Fibroblast of skin of right biceps (primary cell): ENCODE data around the gene VMAC.
"Not testable (repeated sequence)": the region's sequence is repeated elsewhere in the genome, so short reads cannot be mapped to it uniquely, and the experiment has no call there.

Experiments
- DNase-seq: peaks from one replicate; pipeline ENCODE4 v3.0.0-alpha.2; 2013

VMAC gene, protein sequence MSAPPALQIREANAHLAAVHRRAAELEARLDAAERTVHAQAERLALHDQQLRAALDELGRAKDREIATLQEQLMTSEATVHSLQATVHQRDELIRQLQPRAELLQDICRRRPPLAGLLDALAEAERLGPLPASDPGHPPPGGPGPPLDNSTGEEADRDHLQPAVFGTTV

GRCh38 chr19:5904352-5905113, at the start of gene VMAC:
VMAC (plus strand) TSS chr19:5904872; CDS start chr19:5904891, 19 bp downstream.
- peak; percentile 100 for DNase-seq

DNA sequence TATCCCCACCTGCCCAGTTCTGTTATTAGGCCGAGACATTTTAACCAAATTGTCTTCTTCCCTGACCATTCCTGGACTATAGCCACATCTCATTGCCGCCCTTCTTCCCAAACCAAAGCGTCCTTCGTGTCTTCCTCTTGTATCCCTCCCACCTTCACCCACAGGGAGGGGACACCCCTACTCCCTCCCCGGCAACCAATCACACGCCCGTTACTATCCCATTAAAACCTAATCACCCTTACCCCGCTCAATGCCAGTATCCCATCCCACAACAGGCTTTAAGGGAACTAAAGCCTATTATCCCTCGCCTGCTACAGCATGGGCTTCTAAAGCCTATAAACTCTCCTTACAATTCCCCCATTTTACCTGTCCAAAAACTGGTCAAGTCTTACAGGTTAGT, 49.5 kb upstream of the VMAC start:
- DNase-seq: not testable (repeated sequence)

GRCh38 chr19:5857203-5858081, 47.2 kb upstream of the VMAC start:
- DNase-seq: no peak

- DNase-seq: no peak
Observed at GRCh38 chr19:5863030-5863665, 41.5 kb upstream of the VMAC start.

DNA sequence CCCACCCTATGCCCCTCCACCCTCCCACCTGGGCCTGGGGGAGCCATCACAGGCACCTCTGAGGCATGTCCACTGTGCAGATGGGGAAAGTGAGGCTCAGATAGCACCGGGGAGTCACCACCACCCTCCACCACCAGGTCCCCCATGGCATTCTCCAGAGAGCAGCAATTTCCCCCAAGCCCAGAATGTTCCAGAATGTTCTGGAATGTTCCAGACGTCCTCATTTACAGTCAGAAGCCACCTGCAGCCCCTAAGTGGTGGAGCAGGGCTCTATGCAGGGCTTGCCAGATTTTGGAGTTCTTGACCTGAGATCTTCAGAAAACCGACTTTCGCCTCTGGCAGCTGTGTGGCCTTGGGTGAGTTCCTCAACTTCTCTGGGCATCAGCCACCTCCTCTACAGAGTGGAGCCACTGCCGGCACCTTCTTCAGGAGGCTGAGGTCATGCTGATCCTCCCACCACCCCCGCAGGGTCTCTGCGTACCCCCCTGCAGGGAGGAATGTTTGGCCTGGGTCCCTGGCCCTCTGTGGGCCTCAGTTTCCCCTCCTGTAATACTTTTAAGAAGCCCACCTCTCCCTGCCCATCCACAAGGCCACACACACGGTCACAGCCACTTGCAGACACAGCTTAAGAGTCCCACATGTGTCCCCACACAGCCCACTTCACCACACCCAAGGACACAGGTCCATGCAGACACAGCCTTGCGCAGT, 40.5 kb upstream of the VMAC start:
- DNase-seq: no peak

DNA sequence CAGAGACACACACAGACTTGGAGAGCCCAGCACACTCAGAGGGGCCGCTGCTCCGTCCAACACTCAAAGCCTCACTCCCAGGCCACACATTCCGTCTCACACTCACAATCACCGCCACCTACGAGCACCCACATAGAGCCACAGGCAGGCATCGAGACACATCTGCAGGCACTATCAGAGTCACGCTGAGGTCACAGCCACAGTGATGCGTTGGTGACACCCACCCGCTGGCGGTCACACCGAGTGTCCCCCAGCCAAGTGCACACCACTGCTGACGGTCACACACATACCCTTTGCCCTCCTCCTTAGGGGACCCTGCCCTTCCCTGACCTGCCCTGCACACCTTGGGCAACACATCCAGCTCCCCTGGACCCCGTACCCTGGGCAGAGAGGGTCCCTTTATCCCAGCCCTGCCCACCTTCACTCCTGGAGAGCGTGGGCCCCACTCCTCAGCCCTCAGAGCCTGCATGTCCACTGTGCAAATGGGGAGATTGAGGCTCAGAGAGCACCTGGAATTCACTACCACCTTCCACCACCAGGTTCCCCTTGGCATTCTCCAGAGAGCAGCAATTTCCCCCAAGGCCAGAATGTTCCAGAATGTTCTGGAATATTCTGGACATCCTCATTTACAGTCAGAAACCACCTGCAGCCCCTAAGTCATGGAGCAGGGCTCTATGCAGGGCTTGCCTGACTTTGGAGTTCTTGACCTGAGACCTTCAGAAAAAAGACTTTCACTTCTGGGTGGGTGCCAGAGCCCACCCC, 39.8 kb upstream of the VMAC start:
- DNase-seq: no peak

GRCh38 chr19:5865772-5866171, 38.9 kb upstream of the VMAC start:
- DNase-seq: no peak

DNA sequence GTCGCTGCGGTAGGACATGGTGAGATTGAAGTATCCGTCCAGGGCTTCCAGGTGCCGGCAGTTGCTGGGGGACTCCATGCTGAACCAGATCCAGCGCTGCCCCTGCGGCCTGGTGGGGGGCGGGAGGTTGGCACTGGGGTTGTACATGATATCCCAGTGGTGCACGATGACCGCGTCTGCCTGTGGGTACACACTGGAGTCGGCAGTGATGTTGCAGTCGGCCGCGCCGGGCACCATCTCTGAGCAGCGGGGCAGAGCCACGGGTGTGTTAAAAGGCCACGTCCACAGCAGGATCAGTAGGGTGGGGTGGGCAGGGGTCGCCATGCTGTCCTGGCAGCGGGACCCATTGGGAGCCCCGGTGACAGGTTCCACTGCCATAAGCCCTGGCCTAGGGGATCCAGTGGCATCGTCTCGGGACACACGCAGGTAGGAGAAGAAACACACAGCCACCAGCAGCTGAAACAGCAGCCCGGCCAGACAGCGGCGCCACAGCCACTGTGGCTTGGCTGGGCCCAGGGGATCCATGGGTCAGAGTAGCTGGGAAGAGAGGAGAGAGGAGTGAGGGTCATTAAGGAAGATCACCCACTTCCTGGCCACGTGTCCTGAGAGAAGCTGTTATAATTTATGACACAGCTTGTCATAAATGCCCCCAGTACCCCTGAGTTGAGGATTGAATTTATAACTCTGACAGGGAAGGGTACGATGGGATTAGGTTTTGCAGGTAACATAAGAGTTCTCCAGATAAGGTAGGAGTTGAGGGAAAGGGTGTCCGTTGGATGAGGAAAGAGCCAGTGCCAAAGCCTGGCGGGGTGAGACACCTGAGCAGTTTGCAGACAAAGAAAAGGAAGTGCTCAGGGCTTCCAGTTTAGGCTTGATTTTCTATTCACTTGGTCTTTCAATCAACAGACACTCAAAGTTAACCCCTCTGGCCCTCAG, 37.2 kb upstream of the VMAC start:
- no peak for DNase-seq

GRCh38 chr19:5870986-5871394, 33.7 kb upstream of the VMAC start:
- no peak for DNase-seq

- DNase-seq: no peak
Observed at GRCh38 chr19:5873617-5874199, 31.0 kb upstream of the VMAC start.

DNA sequence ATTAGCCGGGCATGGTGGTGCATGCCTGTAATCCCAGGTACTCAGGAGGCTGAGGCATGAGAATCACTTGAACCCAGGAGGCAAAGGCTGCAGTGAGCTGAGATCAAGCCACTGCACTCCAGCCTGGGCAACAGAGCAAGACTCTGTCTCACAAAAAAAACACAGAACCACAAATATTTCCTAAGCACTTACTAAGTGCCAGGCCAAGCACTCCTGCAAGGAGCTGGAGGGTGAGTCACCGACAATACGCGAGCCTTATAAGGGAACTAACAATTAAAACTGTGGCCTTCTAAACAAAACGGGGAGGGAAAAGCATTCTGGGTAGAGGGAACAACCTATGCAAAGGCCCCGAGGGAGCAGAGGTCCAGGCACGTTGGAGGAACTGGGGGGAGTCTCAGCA, 30.2 kb upstream of the VMAC start:
- peak; percentile 76 for DNase-seq

GRCh38 chr19:5877427-5877826, 27.2 kb upstream of the VMAC start:
- no peak for DNase-seq

GRCh38 chr19:5877882-5878281, 26.8 kb upstream of the VMAC start:
- no peak for DNase-seq

- no peak for DNase-seq
Observed at GRCh38 chr19:5880196-5880595, 24.5 kb upstream of the VMAC start.

DNA sequence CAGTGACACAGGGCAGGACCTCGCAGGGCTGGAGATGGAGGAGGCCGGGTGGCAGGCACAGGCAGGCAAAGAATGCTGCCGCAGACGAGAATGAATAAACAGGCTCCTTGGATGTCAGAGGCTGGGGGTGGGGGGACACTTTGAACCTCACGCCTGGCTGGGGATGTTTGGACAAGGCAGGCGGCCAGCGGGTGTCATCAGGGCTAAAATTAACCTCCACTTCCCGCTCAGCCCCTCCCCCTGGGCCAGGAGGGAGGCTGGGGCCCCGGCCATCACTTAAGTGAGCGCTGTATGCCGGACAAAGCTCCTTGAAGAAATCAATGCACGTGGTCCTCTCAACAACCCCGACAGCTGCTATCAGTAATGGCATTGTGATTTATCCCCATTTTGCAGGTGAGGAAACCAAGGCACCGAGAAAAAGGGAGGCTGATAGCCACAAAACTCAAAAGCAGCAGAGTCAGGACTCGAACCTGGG, 24.0 kb upstream of the VMAC start:
- peak; percentile 82 for DNase-seq

DNA sequence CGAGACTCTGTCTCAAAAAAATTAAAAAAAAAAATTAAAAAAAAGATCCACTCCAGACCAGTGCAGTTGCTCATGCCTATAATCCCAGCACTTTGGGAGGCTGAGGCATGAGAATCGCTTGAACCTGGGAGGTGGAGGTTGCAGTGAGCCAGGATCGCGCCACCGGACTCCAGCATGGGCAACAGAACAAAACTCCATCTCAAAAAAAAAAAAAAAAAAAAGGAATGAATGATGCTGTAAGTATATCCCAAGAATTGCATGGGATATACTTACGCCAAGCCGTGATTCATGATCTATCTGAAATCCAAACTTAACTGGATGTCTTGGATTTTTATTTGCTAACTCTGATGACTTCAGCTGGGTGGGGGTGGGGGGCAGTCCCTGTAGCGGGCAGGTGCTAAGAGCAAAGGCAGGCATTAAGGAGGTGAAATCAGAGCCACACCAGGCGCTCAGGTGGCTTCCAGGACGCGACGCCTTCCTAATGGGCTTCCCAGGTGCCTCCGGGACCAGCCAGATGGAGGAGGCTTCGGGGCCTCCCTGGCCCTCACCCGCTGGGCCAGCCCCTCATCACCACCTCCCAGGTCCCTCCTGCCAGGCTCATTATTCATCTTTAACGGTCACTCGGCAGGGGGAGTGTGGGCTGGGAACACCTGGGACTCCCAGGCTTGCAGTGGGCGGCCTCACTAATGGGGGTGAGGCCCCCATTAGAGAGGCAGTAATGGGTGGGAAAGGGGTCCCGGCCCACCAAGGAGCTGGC, 23.0 kb upstream of the VMAC start:
- no peak for DNase-seq

DNA sequence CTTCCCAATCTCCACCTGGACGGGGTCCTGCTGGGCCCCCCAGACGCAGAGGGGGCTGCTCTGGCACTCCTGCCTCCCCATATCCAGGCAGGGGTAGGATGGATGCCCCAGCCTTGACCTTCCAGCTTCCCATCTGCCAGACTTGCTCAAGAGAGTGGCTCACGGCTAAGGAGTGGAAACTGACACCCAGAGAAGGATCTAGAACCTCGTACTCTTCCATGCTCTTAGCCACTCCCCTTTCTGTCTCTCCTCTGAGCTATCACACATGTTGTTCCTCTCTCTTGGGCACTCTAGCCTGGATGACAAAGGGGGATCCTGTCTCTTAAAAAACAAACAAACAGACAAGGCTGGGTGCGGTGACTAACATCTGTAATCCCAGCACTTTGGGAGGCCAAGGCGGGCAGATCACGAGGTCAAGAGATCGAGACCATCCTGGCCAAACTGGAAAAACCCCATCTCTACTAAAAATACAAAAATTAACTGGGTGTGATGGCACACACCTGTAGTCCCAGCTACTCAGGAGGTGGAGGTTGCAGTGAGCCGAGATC, 22.2 kb upstream of the VMAC start:
- DNase-seq: no peak

- not testable (repeated sequence) for DNase-seq
Observed at GRCh38 chr19:5883157-5883873, 21.4 kb upstream of the VMAC start.
